Central memory CD8-positive, alpha-beta T cell (primary cell): ENCODE results near the gene FUT8.
A peak's percentile ranks its signal among the peaks of the same experiment; 100 is the strongest.

ENCODE experiments used
- ATAC-seq: fragments of 150-1000 bp; cut with Tn5 transposase; replicated peaks from 2 replicates; pipeline ENCODE4 v1.10.0; 2022; ENCODE audit warnings: mild to moderate bottlenecking, moderate FRiP score, moderate number of reproducible peaks; ENCODE audit not compliant: poor library complexity, severe bottlenecking; ENCODE audit errors: extremely low read depth
- DNase-seq, 2 donors: peaks; one replicate each; pipeline ENCODE4 v3.0.0; 2021; ENCODE audit warnings: low spot score in 2 of 2
- H3K27ac Mint-ChIP-seq: one replicate; pipeline ENCODE4 v1.8.0; 2022; ENCODE audit warnings: low read depth, mild to moderate bottlenecking, moderate library complexity, mixed read lengths
- H3K27me3 Mint-ChIP-seq: one replicate; pipeline ENCODE4 v1.8.0; 2022; ENCODE audit warnings: mixed read lengths
- H3K36me3 Mint-ChIP-seq: one replicate; pipeline ENCODE4 v1.8.0; 2022; ENCODE audit warnings: mild to moderate bottlenecking, moderate library complexity, mixed read lengths; ENCODE audit not compliant: insufficient read depth
- H3K4me1 Mint-ChIP-seq: one replicate; pipeline ENCODE4 v1.8.0; 2022; ENCODE audit warnings: mixed read lengths
- H3K4me3 Mint-ChIP-seq: one replicate; pipeline ENCODE4 v1.8.0; 2022; ENCODE audit warnings: mild to moderate bottlenecking, moderate library complexity, mixed read lengths
- H3K9me3 Mint-ChIP-seq: one replicate; pipeline ENCODE4 v1.8.0; 2022; ENCODE audit warnings: mixed read lengths

FUT8 gene

DNA sequence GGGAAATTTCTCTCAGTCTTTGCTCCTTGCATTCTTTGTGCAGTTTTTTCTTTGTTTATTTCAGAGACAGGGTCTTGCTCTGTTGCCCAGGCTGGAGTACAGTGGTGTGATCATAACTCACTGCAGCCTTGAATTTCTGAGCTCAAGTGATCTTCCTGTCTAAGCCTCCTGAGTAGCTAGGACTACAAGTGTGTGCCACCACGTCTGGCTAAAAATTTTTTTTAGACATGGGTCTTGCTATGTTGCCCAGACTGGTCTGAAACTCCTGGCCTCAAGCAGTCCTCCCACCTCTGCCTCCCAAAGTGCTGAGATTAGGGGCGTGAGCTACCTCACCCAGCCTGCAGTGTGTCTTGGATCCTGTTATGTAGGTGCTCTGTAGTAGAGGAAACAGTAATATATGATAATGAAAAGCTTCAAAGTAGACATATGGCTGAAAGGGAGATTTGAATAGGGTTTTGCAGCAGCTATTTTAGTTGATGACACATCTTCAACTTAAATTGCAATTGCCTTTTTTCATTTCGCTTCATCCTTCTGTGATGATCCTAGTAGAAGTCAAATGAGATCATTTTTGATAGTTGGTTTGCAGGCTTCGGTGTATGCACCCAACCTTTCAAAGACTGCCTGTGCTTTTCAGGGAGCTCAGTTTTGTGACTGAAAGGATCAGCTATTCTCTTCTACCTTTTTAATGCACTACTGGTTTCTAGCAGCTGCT, 75.4 kb downstream of the FUT8 start:
- H3K4me1 Mint-ChIP-seq = peaks cover 43% of the 10 kb centered on the region
- H3K36me3 Mint-ChIP-seq = peaks cover 2% of the 10 kb centered on the region
- DNase-seq (no peak), ATAC-seq (no peak)
- no peak overlapping the region for H3K27ac Mint-ChIP-seq
- H3K4me3 Mint-ChIP-seq = no peak overlapping the region
- no peaks in the 10 kb centered on the region for H3K27me3 Mint-ChIP-seq
- H3K9me3 Mint-ChIP-seq = no peaks in the 10 kb centered on the region

DNA sequence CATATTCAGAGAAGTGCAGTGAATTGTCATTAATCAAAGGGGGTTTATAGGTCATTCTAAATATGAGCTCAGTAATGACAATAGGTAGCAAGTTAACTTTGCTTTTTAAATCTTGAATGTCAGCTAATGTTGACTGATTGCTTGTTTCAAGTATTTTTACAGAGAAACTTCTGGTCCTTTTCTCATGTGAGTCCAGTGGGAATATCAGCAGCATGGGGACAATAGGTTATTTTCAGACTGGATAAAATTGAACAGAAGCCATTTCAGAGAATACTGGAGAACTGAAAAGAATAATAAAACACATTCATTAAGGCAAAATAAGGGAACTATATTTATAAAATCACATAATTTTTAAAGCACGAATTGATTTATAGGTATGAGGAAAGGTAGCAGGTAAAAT, 78.7 kb downstream of the FUT8 start:
- Mint-ChIP-seq H3K9me3 (peaks cover 1% of the 10 kb centered on the region), H3K36me3 (peaks cover 4% of the 10 kb centered on the region), H3K4me1 (peaks cover 35% of the 10 kb centered on the region), H3K4me3 (no peak overlapping the region), H3K27ac (no peak overlapping the region), H3K27me3 (no peaks in the 10 kb centered on the region)
- DNase-seq = no peak
- ATAC-seq = no peak

DNA sequence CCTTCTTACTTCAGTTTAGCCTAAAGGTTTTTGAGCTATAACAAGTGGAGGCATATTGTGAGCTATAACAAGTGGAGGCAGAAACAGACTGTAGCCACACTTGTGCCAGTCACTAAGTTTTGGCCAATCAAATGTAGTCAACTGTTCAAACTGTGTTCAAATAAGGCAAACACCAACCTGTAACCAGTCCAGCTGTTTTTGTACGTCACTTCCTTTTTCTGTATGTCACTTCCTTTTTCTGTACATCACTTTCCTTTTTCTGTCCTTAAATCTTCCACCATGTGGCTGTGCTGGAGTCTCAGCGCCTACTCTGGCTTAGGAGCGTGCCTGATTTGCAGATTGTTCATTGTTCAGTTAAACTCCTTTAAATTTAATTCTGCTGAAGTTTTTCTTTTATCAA, 79.7 kb downstream of the FUT8 start:
- Mint-ChIP-seq H3K27ac (no peak overlapping the region), H3K36me3 (peaks cover 4% of the 10 kb centered on the region), H3K9me3 (peaks cover 6% of the 10 kb centered on the region), H3K27me3 (no peaks in the 10 kb centered on the region), H3K4me3 (no peak overlapping the region), H3K4me1 (peaks cover 26% of the 10 kb centered on the region)
- ATAC-seq = no peak
- no peak for DNase-seq

DNA sequence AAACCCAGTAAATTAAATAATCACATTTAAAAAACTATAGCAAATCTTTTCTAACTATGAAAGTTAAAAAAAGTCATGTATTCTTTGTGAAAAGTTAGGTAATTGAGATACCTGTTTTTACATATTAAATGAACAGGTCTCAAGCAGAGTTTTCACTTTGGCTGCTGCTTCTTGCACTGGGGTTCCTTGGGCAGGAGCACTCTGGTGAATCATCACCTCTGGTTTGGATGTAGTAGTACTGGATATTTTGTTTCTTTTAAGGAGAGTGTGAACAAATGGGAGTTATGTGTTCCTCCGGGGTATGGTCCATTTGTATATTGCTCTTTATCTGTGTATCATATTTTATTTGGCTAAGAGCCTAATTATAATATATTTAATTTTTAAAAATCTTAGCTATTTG, 82.7 kb downstream of the FUT8 start:
- peaks cover 2% of the 10 kb centered on the region for H3K36me3 Mint-ChIP-seq
- H3K9me3 Mint-ChIP-seq = peaks cover 6% of the 10 kb centered on the region
- no peaks in the 10 kb centered on the region for H3K27me3 Mint-ChIP-seq
- H3K27ac Mint-ChIP-seq = no peak overlapping the region
- H3K4me3 Mint-ChIP-seq = no peak overlapping the region
- no peak for ATAC-seq
- no peak for DNase-seq
- peaks cover 20% of the 10 kb centered on the region for H3K4me1 Mint-ChIP-seq

DNA sequence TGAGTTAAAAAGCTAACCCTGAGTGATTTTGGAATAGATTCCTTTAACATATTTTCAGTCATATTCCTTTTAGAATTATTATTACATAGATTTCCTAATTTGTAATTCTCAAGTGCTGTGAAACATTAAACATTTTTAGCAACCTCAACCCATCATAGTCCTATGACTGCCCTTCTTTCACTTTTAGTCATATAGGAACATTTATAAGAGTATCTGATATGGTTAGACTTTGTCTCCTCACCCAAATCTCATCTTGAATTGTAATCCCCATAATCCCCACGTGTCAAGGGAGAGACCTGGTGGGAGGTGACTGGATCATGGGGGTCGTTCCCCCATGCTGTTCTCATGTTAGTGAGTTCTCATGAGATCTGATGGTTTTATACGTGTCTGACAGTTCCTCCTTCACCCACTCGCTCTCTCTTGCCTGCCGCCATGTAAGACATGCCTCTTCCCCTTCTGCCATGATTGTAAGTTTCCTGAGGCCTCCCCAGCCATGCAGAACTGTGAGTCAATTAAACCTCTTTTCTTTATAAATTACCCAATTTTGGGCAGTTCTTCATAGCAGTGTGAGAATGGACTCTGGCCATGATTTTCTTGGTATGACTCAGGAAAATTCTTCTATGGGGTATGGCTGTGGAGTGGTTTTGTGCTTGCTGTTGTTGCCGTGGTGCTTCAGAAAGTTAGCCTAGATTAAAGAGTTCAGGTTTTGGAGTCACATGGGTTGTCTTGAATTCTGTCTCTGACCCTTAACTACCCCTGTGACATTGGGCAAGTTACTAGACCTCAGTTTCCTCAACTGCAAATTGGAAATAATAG, 83.9 kb downstream of the FUT8 start:
- no peak for ATAC-seq
- Mint-ChIP-seq H3K27me3 (no peaks in the 10 kb centered on the region), H3K9me3 (peaks cover 6% of the 10 kb centered on the region), H3K36me3 (peaks cover 3% of the 10 kb centered on the region), H3K4me1 (peaks cover 32% of the 10 kb centered on the region), H3K27ac (no peak overlapping the region), H3K4me3 (no peak overlapping the region)
- DNase-seq = no peak

DNA sequence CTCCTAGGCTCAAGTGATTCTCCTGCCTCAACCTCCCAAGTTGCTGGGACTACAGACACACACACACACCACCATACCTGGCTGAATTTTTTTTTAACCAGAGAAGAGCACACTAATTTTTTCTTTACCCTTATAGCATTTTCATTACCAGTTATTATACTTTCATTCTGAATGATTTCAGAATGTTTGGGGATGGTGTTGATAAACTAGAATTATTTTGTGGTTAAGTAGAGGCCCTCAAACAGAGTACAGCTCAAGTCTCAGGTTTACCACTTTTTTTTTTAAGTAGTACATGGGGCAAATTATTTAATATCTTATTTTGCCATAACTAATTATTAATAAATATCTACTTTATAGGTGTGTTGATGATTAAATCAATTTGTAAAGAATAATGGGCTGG, 86.6 kb downstream of the FUT8 start:
- H3K4me1 Mint-ChIP-seq = peaks cover 36% of the 10 kb centered on the region
- H3K27me3 Mint-ChIP-seq = no peaks in the 10 kb centered on the region
- H3K36me3 Mint-ChIP-seq = peaks cover 2% of the 10 kb centered on the region

DNA sequence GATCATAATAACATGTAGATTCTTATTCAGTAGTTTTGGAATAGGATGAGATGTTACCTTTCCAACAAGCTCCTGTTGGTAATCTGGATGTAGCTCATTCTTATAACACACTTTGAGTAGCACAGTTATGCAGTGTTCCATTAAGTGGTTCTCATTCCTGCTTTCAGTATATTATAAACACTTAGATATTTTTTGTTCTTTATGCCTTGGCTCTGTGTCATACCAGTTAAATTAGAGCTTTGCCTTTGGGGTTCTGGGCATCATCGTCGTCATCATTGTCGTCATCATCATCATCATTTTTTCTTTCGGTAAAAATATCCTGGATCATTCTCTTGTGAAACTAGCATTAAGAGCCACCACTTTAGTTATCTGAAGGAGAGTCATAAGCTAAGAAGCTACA, 87.5 kb downstream of the FUT8 start:
- H3K4me3 Mint-ChIP-seq = no peak overlapping the region
- peaks cover 2% of the 10 kb centered on the region for H3K36me3 Mint-ChIP-seq
- peaks cover 6% of the 10 kb centered on the region for H3K9me3 Mint-ChIP-seq
- H3K27ac Mint-ChIP-seq = no peak overlapping the region
- ATAC-seq = no peak
- no peak for DNase-seq
- peaks cover 36% of the 10 kb centered on the region for H3K4me1 Mint-ChIP-seq
- H3K27me3 Mint-ChIP-seq = no peaks in the 10 kb centered on the region

More for the DNA sequence above, 86.6 kb downstream of the FUT8 start:
- Mint-ChIP-seq H3K27ac (no peak overlapping the region), H3K9me3 (peaks cover 6% of the 10 kb centered on the region), H3K4me3 (no peak overlapping the region)
- DNase-seq (no peak), ATAC-seq (no peak)

DNA sequence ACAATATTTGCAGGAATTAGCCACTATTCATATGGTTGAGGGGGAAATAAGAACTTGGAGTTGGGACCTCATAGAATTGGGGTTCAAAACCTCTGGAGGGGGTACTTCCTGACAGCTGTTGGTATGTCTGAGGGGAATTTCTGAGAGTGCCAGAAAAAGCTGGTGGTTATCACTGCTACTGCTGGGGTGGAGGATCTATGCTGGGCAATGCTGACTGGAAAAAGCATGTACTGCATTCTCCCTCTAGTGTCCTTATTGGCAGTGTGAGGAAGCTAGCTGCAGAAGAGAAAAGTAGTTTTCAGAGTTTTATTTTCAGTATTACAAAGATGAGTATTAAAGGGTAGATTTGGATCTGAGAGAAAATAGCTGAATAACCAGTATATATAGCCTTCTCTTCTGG, 88.8 kb downstream of the FUT8 start:
- peaks cover 2% of the 10 kb centered on the region for H3K36me3 Mint-ChIP-seq
- peaks cover 36% of the 10 kb centered on the region for H3K4me1 Mint-ChIP-seq
- H3K27me3 Mint-ChIP-seq = no peaks in the 10 kb centered on the region
- ATAC-seq (no peak), DNase-seq (no peak)
- peak overlapping the region; percentile 50 for H3K27ac Mint-ChIP-seq
- no peak overlapping the region for H3K4me3 Mint-ChIP-seq
- peaks cover 4% of the 10 kb centered on the region for H3K9me3 Mint-ChIP-seq

DNA sequence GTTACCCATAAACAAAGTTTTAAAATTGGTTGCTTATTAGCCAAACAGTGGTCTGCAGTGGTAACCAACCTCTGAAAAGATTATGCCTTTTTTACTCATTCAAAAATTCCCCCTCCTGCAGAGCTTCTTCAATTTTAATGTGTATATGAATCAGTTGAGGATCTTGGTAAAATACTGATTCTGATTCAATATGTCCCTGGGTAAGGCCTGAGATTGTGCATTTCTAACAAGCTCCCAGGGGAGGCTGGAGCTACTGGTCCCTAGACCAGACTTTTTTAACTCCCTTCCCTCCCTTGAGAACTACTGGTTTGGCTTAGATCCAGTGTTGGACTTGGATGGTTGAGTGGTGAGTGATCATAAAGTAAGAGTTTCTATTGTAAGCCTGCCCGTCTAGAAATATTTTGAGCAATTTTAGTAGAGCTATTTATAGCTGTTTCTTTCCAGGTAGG, 90.2 kb downstream of the FUT8 start:
- ATAC-seq = no peak
- Mint-ChIP-seq H3K9me3 (no peaks in the 10 kb centered on the region), H3K36me3 (peaks cover 2% of the 10 kb centered on the region), H3K4me1 (peaks cover 44% of the 10 kb centered on the region), H3K27me3 (no peaks in the 10 kb centered on the region), H3K4me3 (no peak overlapping the region), H3K27ac (no peak overlapping the region)
- no peak for DNase-seq

DNA sequence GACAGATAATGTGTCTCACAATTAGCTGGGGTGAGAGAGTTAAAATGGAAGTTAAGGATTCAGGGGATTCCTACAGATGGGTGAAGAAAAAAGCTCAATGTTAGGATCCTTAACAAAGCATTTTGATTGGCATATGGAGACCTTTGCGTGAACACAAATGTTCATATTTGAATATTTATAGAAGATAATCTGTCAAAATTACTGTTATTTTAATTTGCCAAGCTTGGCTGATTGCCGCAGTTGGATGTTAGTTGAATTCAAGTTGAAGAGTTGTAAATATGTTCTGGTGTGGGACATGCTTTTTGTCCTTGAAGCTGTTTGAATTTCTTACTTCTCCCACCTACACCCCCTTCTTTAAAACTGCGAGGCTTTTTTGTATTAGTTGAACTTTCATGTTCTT, 91.2 kb downstream of the FUT8 start:
- no peak overlapping the region for H3K27ac Mint-ChIP-seq
- peaks cover 2% of the 10 kb centered on the region for H3K36me3 Mint-ChIP-seq
- H3K4me3 Mint-ChIP-seq = no peak overlapping the region
- peaks cover under 1% of the 10 kb centered on the region for H3K9me3 Mint-ChIP-seq
- ATAC-seq = no peak
- DNase-seq = no peak
- H3K27me3 Mint-ChIP-seq = no peaks in the 10 kb centered on the region
- peaks cover 43% of the 10 kb centered on the region for H3K4me1 Mint-ChIP-seq

DNA sequence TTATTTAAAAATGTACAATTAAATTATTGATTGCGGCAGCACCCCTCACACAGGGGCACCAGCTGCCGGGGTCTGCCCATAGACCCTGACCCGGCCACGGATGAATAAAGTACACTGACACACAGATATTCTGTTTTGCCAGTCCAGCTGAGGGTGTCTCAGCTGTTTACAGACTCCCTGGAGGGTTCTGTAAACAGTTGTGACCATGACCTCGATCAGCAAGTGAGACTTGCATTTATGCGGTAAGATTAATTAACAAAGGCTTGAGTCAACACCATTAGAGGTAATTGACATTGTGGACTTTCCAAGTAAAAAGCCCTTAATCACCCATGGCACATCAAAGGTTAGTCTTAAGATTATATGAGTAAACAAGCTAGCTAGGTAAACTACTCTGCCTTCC, 94.3 kb downstream of the FUT8 start:
- ATAC-seq (no peak), DNase-seq (no peak)
- H3K4me3 Mint-ChIP-seq = no peak overlapping the region
- H3K27ac Mint-ChIP-seq = no peak overlapping the region
- H3K36me3 Mint-ChIP-seq = peaks cover 2% of the 10 kb centered on the region
- H3K27me3 Mint-ChIP-seq = no peaks in the 10 kb centered on the region
- H3K4me1 Mint-ChIP-seq = peaks cover 53% of the 10 kb centered on the region
- peaks cover 7% of the 10 kb centered on the region for H3K9me3 Mint-ChIP-seq

DNA sequence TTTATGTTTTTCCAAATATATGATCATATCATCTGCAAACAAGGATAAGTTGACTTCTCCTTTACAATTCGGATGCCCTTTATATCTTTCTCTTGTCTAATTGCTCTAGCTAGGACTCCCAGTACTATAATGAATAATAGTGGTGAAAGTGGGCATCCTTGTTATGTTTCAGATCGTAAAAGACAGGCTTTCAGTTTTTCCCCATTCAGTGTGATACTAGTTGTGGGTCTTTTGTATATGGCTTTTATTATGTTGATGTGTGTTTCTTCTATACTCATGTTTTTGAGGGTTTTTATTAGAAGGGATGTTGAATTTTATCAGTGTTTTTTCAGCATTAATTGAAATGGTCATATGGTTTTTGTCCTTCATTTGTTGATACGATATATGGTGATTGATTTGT, 97.3 kb downstream of the FUT8 start:
- DNase-seq (no peak), ATAC-seq (no peak)
- no peak overlapping the region for H3K4me3 Mint-ChIP-seq
- peaks cover 7% of the 10 kb centered on the region for H3K9me3 Mint-ChIP-seq
- H3K36me3 Mint-ChIP-seq = peaks cover 3% of the 10 kb centered on the region
- H3K4me1 Mint-ChIP-seq = peaks cover 52% of the 10 kb centered on the region
- H3K27me3 Mint-ChIP-seq = no peaks in the 10 kb centered on the region
- no peak overlapping the region for H3K27ac Mint-ChIP-seq

DNA sequence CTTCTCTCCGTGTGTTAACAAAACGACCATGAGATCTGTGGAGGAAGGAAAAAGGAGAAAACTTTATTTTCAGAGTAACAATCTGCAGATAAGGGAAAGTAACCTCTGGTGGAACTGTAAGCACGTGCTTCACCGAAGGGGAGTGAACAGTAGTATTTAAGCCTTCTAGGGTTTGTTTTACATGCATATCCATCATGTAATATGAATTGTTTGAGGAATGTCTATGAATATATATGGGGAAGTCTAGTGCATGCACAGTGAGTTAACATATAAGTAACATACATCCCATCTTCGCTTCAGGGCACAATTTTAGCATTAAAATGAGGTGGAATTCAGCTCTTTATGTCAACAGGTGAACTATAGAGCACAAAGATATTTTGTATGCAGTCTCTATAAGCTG, 101.1 kb downstream of the FUT8 start:
- H3K27ac Mint-ChIP-seq = no peak overlapping the region
- H3K4me3 Mint-ChIP-seq = no peak overlapping the region
- H3K4me1 Mint-ChIP-seq = peaks cover 54% of the 10 kb centered on the region
- H3K9me3 Mint-ChIP-seq = peaks cover 7% of the 10 kb centered on the region
- no peak for DNase-seq
- no peaks in the 10 kb centered on the region for H3K27me3 Mint-ChIP-seq
- ATAC-seq = no peak
- peaks cover 3% of the 10 kb centered on the region for H3K36me3 Mint-ChIP-seq
